GM23338 (cell line): ENCODE measurements around the gene ACTG2. TPM values are rescaled to one million over a fixed set of nuclear protein-coding genes. Genes with fewer than 3 reads are reported as not detected.

Source experiments
- ATAC-seq: fragments of 200-7000 bp; cut with Tn5 transposase; 3 replicates; pipeline ENCODE4 v1.9.1; 2020
- DNase-seq: peaks from one replicate; pipeline ENCODE4 v3.0.0-alpha.2; 2015; ENCODE audit warnings: low spot score
- H2AFZ ChIP-seq: fragments of 200-600 bp; sonication (generic); 2 replicates; pipeline ENCODE4 v1.8.0; 2016; ENCODE audit warnings: antibody characterized with exemption, mild to moderate bottlenecking, moderate library complexity
- H3F3A ChIP-seq: fragments of 200-600 bp; sonication (generic); replicated peaks from 2 replicates; pipeline ENCODE4 v1.8.0; 2017; ENCODE audit warnings: antibody characterized with exemption, mixed run types, low read depth
- H3K27ac ChIP-seq: fragments of 200-600 bp; sonication (generic); 2 replicates; pipeline ENCODE4 v1.6.1; 2016; ENCODE audit warnings: low read depth
- H3K27me3 ChIP-seq: fragments of 200-600 bp; sonication (generic); 2 replicates; pipeline ENCODE4 v1.8.0; 2016; ENCODE audit warnings: mild to moderate bottlenecking, mixed run types, moderate library complexity; ENCODE audit not compliant: insufficient read depth
- H3K36me3 ChIP-seq: fragments of 200-600 bp; sonication (generic); 2 replicates; pipeline ENCODE4 v1.8.0; 2016; ENCODE audit warnings: mild to moderate bottlenecking; ENCODE audit not compliant: insufficient read depth
- H3K4me1 ChIP-seq: fragments of 200-600 bp; sonication (generic); 2 replicates; pipeline ENCODE4 v1.8.0; 2016; ENCODE audit warnings: mild to moderate bottlenecking, moderate library complexity; ENCODE audit not compliant: insufficient read depth
- H3K4me2 ChIP-seq: fragments of 200-600 bp; sonication (generic); 2 replicates; pipeline ENCODE4 v1.7.1; 2017; ENCODE audit warnings: mixed run types
- H3K4me3 ChIP-seq: fragments of 200-600 bp; sonication (generic); 2 replicates; pipeline ENCODE4 v1.6.1; 2016; ENCODE audit warnings: mixed run types
- H3K79me2 ChIP-seq: fragments of 200-600 bp; sonication (generic); replicated peaks from 2 replicates; pipeline ENCODE4 v1.8.0; 2017; ENCODE audit warnings: mild to moderate bottlenecking; ENCODE audit not compliant: insufficient read depth
- H3K9me2 ChIP-seq: fragments of 200-600 bp; sonication (generic); 2 replicates; pipeline ENCODE4 v1.8.0; 2017; ENCODE audit not compliant: insufficient read depth
- H4K20me1 ChIP-seq: fragments of 200-600 bp; sonication (generic); replicated peaks from 2 replicates; pipeline ENCODE4 v1.8.0; 2017; ENCODE audit warnings: mild to moderate bottlenecking; ENCODE audit not compliant: insufficient read depth
- H3K27ac Mint-ChIP-seq: 2 replicates; pipeline ENCODE4 v1.8.0; 2020; ENCODE audit warnings: inconsistent platforms, mild to moderate bottlenecking, moderate library complexity, mixed read lengths
- H3K27me3 Mint-ChIP-seq: 3 replicates; pipeline ENCODE4 v1.8.0; 2022; ENCODE audit warnings: low read depth, mild to moderate bottlenecking, moderate library complexity, mixed read lengths, inconsistent platforms; ENCODE audit not compliant: insufficient read depth, poor library complexity
- H3K36me3 Mint-ChIP-seq: 3 replicates; pipeline ENCODE4 v1.8.0; 2021; ENCODE audit warnings: low read depth, mild to moderate bottlenecking, inconsistent platforms, moderate library complexity, mixed read lengths
- H3K4me1 Mint-ChIP-seq: 3 replicates; pipeline ENCODE4 v1.8.0; 2020; ENCODE audit warnings: mild to moderate bottlenecking, inconsistent platforms, mixed read lengths
- H3K4me3 Mint-ChIP-seq: 3 replicates; pipeline ENCODE4 v1.8.0; 2021; ENCODE audit warnings: moderate library complexity, mild to moderate bottlenecking, inconsistent platforms, mixed read lengths
- H3K9me3 Mint-ChIP-seq: 3 replicates; pipeline ENCODE4 v1.8.0; 2020; ENCODE audit warnings: moderate library complexity, mild to moderate bottlenecking, inconsistent platforms, mixed read lengths
- CREB1 ChIP-seq: fragments of 250-450 bp; sonication (Bioruptor Pico); IDR thresholded peaks from 2 replicates; pipeline ENCODE4 v1.5.0; 2020; ENCODE audit warnings: low read depth, mild to moderate bottlenecking, moderate library complexity
- EZH2 ChIP-seq: fragments of 200-600 bp; sonication (generic); IDR thresholded peaks from one replicate; pipeline ENCODE4 v1.8.0; 2017; ENCODE audit warnings: antibody characterized with exemption, mild to moderate bottlenecking, low read depth; ENCODE audit not compliant: unreplicated experiment
- JUNB ChIP-seq: IDR thresholded peaks from one replicate; pipeline ENCODE4 v1.6.1; 2016; ENCODE audit warnings: antibody characterized with exemption; ENCODE audit not compliant: unreplicated experiment
- NANOG ChIP-seq: IDR thresholded peaks from 2 replicates; pipeline ENCODE4 v1.6.1; 2016; ENCODE audit warnings: antibody characterized with exemption, borderline replicate concordance
- POLR2AphosphoS5 ChIP-seq: IDR thresholded peaks from 2 replicates; pipeline ENCODE4 v1.6.1; 2016; ENCODE audit warnings: antibody characterized with exemption, low read depth
- STAT1 ChIP-seq: IDR thresholded peaks from one replicate; pipeline ENCODE4 v1.6.1; 2016; ENCODE audit warnings: antibody characterized with exemption; ENCODE audit not compliant: unreplicated experiment
- polyA plus RNA-seq: library from polyadenylated mRNA; unstranded; fragments of >200 nt; fragmentation: Nextera tagmentation; extraction: Ambion mirVana; gene quantifications from 2 replicates; pipeline ENCODE4 v1.2.1, GENCODE V29; 2016
- total RNA-seq: library from RNA; depleted of rRNA; stranded (reverse); fragments of >200 nt; shearing (Covaris generic); gene quantifications from 2 replicates; pipeline ENCODE4 v1.2.3, GENCODE V29; 2014
- TF ChIP-seq, protein P1 (sequence below): IDR thresholded peaks from 2 replicates; pipeline ENCODE4 v1.6.1; 2016; ENCODE audit warnings: antibody characterized with exemption
- TF ChIP-seq, protein P2 (sequence below): fragments of 250-450 bp; sonication (Bioruptor Pico); IDR thresholded peaks from 2 replicates; pipeline ENCODE4 v1.5.0; 2020; ENCODE audit warnings: mild to moderate bottlenecking, moderate library complexity

ACTG2 gene
- total and polyA plus RNA-seq, 2 experiments from 2014 or later, result 8.0 to 8.5 TPM

DNA sequence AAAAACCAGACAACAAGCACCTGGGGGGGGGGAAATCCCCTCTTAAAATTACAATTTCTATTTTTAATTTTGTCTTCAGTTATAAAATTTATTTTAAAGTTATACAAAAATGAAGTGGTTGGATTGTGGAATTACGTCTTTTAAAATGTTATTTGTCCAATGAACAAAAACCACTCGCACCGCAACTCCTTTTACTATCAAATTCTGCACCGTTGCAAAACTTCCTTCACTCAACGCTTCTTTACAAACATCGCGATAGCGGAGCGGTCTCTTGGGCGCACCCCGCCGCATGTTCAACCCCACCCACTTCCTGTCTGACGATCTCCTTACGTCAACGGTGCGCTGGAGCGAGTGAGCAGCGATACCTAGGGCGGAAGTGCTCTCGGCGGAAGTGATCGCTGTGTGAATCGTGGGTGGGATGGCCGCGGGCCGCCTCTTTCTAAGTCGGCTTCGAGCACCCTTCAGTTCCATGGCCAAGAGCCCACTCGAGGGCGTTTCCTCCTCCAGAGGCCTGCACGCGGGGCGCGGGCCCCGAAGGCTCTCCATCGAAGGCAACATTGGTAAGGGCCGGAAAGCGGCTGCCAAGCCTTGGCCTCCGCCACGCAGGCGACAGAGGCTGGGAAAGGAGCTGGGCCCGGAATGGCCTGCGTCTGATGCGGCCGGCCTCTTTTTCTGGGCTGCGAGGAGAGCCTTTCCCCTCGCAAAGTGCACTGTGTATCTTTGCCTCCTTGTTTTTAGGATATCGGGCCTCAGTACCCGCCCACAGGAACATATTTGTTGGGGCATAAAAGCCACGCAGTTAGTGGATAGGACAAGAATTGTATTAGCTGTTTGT, 33.9 kb downstream of the ACTG2 start, which contains the start of gene DGUOK:
Gene DGUOK, plus strand, starts transcription at position 388 of the 835 bp plus-strand sequence. Its CDS starts 31 bp downstream, at position 419.
- peak within 1 kb of the TSS; percentile 71 for H3K27ac ChIP-seq
- peaks cover 15% of the 10 kb centered on the region for H3K4me1 ChIP-seq
- Mint-ChIP-seq H3K27me3 (peaks cover 2% of the 10 kb centered on the region), H3K36me3 (peaks cover 2% of the 10 kb centered on the region), H3K27ac (peak within 1 kb of the TSS; percentile 97), H3K9me3 (no peaks in the 10 kb centered on the region), H3K4me3 (peak within 1 kb of the TSS; percentile 91), H3K4me1 (peaks cover 23% of the 10 kb centered on the region)
- peak within 1 kb of the TSS; percentile 78 for H3K4me2 ChIP-seq
- DNase-seq (peak; percentile 100), ATAC-seq (peak; percentile 99)
- peaks cover 48% of the 10 kb centered on the region for H3K79me2 ChIP-seq
- H2AFZ ChIP-seq, result peak within 1 kb of the TSS; percentile 4
- no peaks in the 10 kb centered on the region for H3K9me2 ChIP-seq
- peak within 1 kb of the TSS; percentile 65 for H3K4me3 ChIP-seq
- TF ChIP-seq CREB1 (CRISPR knock-in tag) (peak; percentile 95), STAT1 (no peak), POLR2AphosphoS5 (peak; percentile 94), JUNB (no peak)
- TF ChIP-seq, protein P1, sequence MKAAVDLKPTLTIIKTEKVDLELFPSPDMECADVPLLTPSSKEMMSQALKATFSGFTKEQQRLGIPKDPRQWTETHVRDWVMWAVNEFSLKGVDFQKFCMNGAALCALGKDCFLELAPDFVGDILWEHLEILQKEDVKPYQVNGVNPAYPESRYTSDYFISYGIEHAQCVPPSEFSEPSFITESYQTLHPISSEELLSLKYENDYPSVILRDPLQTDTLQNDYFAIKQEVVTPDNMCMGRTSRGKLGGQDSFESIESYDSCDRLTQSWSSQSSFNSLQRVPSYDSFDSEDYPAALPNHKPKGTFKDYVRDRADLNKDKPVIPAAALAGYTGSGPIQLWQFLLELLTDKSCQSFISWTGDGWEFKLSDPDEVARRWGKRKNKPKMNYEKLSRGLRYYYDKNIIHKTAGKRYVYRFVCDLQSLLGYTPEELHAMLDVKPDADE, result peak; percentile 87
- no peaks in the 10 kb centered on the region for H3K36me3 ChIP-seq
- H3K27me3 ChIP-seq, result no peaks in the 10 kb centered on the region
- H4K20me1 ChIP-seq, result peaks cover 27% of the 10 kb centered on the region
- H3F3A ChIP-seq, result no peaks in the 10 kb centered on the region; the same call in 1 of the 2 replicates

DNA sequence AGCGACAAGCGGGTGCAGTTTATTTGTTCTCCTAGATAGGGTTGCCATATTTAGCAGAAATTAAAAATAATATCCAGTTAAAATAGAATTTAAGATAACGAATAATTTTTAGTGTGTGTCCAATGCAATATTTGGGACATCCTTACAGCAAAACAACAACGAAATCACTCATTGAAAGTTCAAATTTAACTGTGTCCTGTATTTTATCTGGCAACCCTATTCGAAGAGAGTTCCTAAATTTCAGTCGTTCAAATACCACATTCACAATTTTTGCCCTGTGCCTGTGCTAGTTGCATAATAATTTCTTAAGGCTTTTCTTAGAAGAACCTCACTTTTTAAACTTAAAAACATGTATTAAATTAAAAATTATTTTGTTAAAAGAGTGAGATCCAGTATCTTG, 34.5 kb downstream of the ACTG2 start:
- Histone ChIP-seq H3K27me3 (no peaks in the 10 kb centered on the region), H3F3A (no peaks in the 10 kb centered on the region; the same call in 1 of the 2 replicates), H3K79me2 (peaks cover 55% of the 10 kb centered on the region), H3K4me3 (peak overlapping the region; percentile 65), H3K36me3 (no peaks in the 10 kb centered on the region), H3K4me2 (peak overlapping the region; percentile 78), H3K9me2 (no peaks in the 10 kb centered on the region), H3K27ac (peak overlapping the region; percentile 71), H3K4me1 (peaks cover 15% of the 10 kb centered on the region), H2AFZ (no peak overlapping the region), H4K20me1 (peaks cover 31% of the 10 kb centered on the region)
- TF ChIP-seq EZH2 (no peak), NANOG (no peak), CREB1 (CRISPR knock-in tag) (no peak), JUNB (no peak), POLR2AphosphoS5 (no peak)
- TF ChIP-seq, protein P2, sequence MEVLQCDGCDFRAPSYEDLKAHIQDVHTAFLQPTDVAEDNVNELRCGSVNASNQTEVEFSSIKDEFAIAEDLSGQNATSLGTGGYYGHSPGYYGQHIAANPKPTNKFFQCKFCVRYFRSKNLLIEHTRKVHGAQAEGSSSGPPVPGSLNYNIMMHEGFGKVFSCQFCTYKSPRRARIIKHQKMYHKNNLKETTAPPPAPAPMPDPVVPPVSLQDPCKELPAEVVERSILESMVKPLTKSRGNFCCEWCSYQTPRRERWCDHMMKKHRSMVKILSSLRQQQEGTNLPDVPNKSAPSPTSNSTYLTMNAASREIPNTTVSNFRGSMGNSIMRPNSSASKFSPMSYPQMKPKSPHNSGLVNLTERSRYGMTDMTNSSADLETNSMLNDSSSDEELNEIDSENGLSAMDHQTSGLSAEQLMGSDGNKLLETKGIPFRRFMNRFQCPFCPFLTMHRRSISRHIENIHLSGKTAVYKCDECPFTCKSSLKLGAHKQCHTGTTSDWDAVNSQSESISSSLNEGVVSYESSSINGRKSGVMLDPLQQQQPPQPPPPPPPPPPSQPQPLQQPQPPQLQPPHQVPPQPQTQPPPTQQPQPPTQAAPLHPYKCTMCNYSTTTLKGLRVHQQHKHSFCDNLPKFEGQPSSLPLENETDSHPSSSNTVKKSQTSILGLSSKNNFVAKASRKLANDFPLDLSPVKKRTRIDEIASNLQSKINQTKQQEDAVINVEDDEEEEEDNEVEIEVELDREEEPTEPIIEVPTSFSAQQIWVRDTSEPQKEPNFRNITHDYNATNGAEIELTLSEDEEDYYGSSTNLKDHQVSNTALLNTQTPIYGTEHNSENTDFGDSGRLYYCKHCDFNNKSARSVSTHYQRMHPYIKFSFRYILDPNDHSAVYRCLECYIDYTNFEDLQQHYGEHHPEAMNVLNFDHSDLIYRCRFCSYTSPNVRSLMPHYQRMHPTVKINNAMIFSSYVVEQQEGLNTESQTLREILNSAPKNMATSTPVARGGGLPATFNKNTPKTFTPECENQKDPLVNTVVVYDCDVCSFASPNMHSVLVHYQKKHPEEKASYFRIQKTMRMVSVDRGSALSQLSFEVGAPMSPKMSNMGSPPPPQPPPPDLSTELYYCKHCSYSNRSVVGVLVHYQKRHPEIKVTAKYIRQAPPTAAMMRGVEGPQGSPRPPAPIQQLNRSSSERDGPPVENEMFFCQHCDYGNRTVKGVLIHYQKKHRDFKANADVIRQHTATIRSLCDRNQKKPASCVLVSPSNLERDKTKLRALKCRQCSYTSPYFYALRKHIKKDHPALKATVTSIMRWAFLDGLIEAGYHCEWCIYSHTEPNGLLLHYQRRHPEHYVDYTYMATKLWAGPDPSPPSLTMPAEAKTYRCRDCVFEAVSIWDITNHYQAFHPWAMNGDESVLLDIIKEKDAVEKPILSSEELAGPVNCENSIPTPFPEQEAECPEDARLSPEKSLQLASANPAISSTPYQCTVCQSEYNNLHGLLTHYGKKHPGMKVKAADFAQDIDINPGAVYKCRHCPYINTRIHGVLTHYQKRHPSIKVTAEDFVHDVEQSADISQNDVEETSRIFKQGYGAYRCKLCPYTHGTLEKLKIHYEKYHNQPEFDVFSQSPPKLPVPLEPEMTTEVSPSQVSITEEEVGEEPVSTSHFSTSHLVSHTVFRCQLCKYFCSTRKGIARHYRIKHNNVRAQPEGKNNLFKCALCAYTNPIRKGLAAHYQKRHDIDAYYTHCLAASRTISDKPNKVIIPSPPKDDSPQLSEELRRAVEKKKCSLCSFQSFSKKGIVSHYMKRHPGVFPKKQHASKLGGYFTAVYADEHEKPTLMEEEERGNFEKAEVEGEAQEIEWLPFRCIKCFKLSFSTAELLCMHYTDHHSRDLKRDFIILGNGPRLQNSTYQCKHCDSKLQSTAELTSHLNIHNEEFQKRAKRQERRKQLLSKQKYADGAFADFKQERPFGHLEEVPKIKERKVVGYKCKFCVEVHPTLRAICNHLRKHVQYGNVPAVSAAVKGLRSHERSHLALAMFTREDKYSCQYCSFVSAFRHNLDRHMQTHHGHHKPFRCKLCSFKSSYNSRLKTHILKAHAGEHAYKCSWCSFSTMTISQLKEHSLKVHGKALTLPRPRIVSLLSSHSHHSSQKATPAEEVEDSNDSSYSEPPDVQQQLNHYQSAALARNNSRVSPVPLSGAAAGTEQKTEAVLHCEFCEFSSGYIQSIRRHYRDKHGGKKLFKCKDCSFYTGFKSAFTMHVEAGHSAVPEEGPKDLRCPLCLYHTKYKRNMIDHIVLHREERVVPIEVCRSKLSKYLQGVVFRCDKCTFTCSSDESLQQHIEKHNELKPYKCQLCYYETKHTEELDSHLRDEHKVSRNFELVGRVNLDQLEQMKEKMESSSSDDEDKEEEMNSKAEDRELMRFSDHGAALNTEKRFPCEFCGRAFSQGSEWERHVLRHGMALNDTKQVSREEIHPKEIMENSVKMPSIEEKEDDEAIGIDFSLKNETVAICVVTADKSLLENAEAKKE, result no peak
- Mint-ChIP-seq H3K4me3 (peak overlapping the region; percentile 91), H3K27ac (peak overlapping the region; percentile 97), H3K27me3 (peaks cover 2% of the 10 kb centered on the region), H3K36me3 (peaks cover 5% of the 10 kb centered on the region), H3K9me3 (no peaks in the 10 kb centered on the region), H3K4me1 (peaks cover 23% of the 10 kb centered on the region)
- ATAC-seq (no peak), DNase-seq (no peak)
